DND-41 (cell line): ENCODE data around the gene RBMS3.
"Not testable (repeated sequence)": the region's sequence is repeated elsewhere in the genome, so short reads cannot be mapped to it uniquely, and the experiment has no call there.

Experiments
- ATAC-seq: fragments of 200-7000 bp; cut with Tn5 transposase; 3 replicates; pipeline ENCODE4 v1.9.1; 2021; ENCODE audit warnings: low read depth; ENCODE audit not compliant: insufficient read depth
- DNase-seq: peaks from one replicate; pipeline ENCODE4 v3.0.0-alpha.2; 2020
- H2AFZ ChIP-seq: 2 replicates; pipeline ENCODE4 v1.6.0; 2012; ENCODE audit warnings: low read depth, low read length
- H3K27ac ChIP-seq: 2 replicates; pipeline ENCODE4 v1.5.1; 2012; ENCODE audit warnings: low read length, inconsistent platforms
- H3K27me3 ChIP-seq: fragments of 200-600 bp; sonication (generic); 2 replicates; pipeline ENCODE4 v1.6.0; 2012; ENCODE audit warnings: low read length, mild to moderate bottlenecking, inconsistent platforms; ENCODE audit not compliant: insufficient read depth, poor library complexity
- H3K36me3 ChIP-seq: 2 replicates; pipeline ENCODE4 v1.5.1; 2012; ENCODE audit warnings: low read length, inconsistent platforms; ENCODE audit not compliant: insufficient read depth
- H3K4me1 ChIP-seq: 2 replicates; pipeline ENCODE4 v1.5.1; 2012; ENCODE audit warnings: mild to moderate bottlenecking, low read length; ENCODE audit not compliant: insufficient read depth
- H3K4me2 ChIP-seq: 2 replicates; pipeline ENCODE4 v1.6.0; 2012; ENCODE audit warnings: mild to moderate bottlenecking, moderate library complexity, low read length, inconsistent platforms; ENCODE audit not compliant: insufficient read depth
- H3K4me3 ChIP-seq, 2 experiments: fragments of 200-600 bp in 1 of 2; shearing (Covaris generic) in 1 of 2; 2 replicates each; pipeline ENCODE4 v1.5.1; 2012 to 2016; ENCODE audit warnings: inconsistent platforms in 2 of 2, low read length in 2 of 2, mild to moderate bottlenecking in 2 of 2, low read depth in 1 of 2, moderate library complexity in 1 of 2
- H3K79me2 ChIP-seq: 2 replicates; pipeline ENCODE4 v1.6.0; 2012; ENCODE audit warnings: low read length, inconsistent platforms; ENCODE audit not compliant: insufficient read depth
- H3K9ac ChIP-seq: 2 replicates; pipeline ENCODE4 v1.6.0; 2012; ENCODE audit warnings: low read depth, mild to moderate bottlenecking, inconsistent platforms, low read length, moderate library complexity
- H3K9me3 ChIP-seq: 2 replicates; pipeline ENCODE4 v1.5.1; 2012; ENCODE audit warnings: low read length, moderate library complexity, mild to moderate bottlenecking, inconsistent platforms; ENCODE audit not compliant: insufficient read depth, severe bottlenecking
- H4K20me1 ChIP-seq: 2 replicates; pipeline ENCODE4 v1.6.0; 2012; ENCODE audit warnings: low read length; ENCODE audit not compliant: insufficient read depth
- EZH2 ChIP-seq: IDR thresholded peaks from 3 replicates; pipeline ENCODE4 v1.6.1; 2012; ENCODE audit warnings: borderline replicate concordance, low read depth, mild to moderate bottlenecking, moderate library complexity, low read length, inconsistent platforms; ENCODE audit not compliant: severe bottlenecking
- TF ChIP-seq, protein P1 (sequence below): IDR thresholded peaks from 2 replicates; pipeline ENCODE4 v1.5.1; 2012; ENCODE audit warnings: borderline replicate concordance, low read length, moderate library complexity, mild to moderate bottlenecking; ENCODE audit not compliant: poor library complexity, severe bottlenecking; ENCODE audit errors: extremely low read depth

RBMS3 gene

DNA sequence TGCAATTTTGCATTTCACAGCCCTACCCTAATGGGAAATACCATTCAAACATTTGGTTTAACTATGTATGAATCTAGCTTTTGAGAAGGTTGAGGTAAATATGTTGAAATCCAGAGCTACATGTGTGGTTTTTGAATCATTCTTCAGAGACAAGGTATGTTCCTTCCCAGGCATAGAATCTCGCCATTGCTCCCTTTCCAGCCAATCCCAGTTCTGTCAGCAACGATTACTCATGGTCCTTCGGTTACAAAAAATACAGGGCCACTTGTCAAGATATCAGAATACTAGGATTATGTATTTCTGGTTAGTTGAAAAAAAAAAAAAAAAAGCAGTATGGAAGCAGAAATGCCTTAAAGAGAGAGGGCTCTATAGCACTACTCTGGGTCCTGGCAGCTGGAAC lies 182.4 kb downstream of the RBMS3 start:
- no peaks in the 10 kb centered on the region for H3K4me1 ChIP-seq

DNA sequence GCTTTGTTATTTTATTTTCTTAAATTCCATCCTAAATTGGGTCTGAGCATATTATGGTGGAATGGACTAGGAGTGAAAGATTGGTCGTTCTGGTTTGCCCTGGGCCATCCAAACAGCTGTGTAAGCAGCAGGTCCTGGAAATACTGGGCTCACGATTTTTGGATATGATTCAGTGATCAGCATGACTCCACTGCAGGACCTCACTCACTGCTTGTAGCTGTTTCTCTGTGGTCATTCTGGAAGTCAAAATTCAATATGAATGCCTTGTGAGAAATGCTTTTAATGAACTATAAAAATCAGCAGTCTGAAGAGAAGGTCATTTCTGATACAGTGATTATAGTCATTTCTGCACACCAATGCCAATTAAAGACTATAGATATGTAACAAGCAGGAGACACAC lies 185.0 kb downstream of the RBMS3 start:
- H3K4me1 ChIP-seq: no peaks in the 10 kb centered on the region
- TF ChIP-seq, protein P1, sequence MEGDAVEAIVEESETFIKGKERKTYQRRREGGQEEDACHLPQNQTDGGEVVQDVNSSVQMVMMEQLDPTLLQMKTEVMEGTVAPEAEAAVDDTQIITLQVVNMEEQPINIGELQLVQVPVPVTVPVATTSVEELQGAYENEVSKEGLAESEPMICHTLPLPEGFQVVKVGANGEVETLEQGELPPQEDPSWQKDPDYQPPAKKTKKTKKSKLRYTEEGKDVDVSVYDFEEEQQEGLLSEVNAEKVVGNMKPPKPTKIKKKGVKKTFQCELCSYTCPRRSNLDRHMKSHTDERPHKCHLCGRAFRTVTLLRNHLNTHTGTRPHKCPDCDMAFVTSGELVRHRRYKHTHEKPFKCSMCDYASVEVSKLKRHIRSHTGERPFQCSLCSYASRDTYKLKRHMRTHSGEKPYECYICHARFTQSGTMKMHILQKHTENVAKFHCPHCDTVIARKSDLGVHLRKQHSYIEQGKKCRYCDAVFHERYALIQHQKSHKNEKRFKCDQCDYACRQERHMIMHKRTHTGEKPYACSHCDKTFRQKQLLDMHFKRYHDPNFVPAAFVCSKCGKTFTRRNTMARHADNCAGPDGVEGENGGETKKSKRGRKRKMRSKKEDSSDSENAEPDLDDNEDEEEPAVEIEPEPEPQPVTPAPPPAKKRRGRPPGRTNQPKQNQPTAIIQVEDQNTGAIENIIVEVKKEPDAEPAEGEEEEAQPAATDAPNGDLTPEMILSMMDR: no peak
- TF ChIP-seq EZH2: no peak
- ATAC-seq: no peak
- no peak overlapping the region for H3K4me2 ChIP-seq
- no peaks in the 10 kb centered on the region for H3K27me3 ChIP-seq
- no peak overlapping the region for H2AFZ ChIP-seq
- no peaks in the 10 kb centered on the region for H3K79me2 ChIP-seq
- DNase-seq: no peak
- no peak overlapping the region for H3K27ac ChIP-seq
- no peaks in the 10 kb centered on the region for H3K9me3 ChIP-seq
- no peak overlapping the region for H3K4me3 ChIP-seq
- H3K9ac ChIP-seq: no peak overlapping the region
- H4K20me1 ChIP-seq: no peaks in the 10 kb centered on the region
- no peaks in the 10 kb centered on the region for H3K36me3 ChIP-seq

More for the DNA sequence above, 182.4 kb downstream of the RBMS3 start:
- H3K27ac ChIP-seq: no peak overlapping the region
- no peak overlapping the region for H3K4me2 ChIP-seq
- no peaks in the 10 kb centered on the region for H3K9me3 ChIP-seq
- no peaks in the 10 kb centered on the region for H3K36me3 ChIP-seq
- no peak for ATAC-seq
- H3K9ac ChIP-seq: no peak overlapping the region
- H3K27me3 ChIP-seq: no peaks in the 10 kb centered on the region
- H3K79me2 ChIP-seq: no peaks in the 10 kb centered on the region
- no peak overlapping the region for H2AFZ ChIP-seq
- DNase-seq: no peak
- TF ChIP-seq EZH2: no peak
- TF ChIP-seq, protein P1: no peak
- no peak overlapping the region for H3K4me3 ChIP-seq
- no peaks in the 10 kb centered on the region for H4K20me1 ChIP-seq

DNA sequence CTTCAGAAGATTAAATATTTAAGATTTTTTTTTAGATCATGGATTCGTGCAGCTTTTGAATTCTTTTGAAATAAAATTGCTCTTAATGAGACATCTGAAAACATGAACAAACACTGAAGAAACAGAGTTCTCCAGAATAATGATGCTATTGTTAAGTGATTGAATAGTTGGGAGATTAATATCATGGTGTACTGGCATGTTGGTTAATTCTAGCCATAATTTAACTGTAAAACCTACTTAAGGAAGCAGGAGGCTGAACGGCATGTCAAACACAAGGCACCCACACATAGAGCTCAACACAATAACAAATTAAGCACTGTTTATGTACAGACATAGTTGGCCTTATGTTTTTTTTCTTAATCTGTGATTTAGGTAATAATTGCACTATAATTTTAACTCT lies 185.6 kb downstream of the RBMS3 start:
- Histone ChIP-seq H3K4me1 (no peaks in the 10 kb centered on the region), H3K9ac (no peak overlapping the region), H3K79me2 (no peaks in the 10 kb centered on the region), H3K4me3 (no peak overlapping the region), H3K36me3 (no peaks in the 10 kb centered on the region), H3K4me2 (no peak overlapping the region), H3K27ac (no peak overlapping the region), H4K20me1 (no peaks in the 10 kb centered on the region), H3K27me3 (no peaks in the 10 kb centered on the region), H3K9me3 (no peaks in the 10 kb centered on the region), H2AFZ (no peak overlapping the region)
- no peak for TF ChIP-seq EZH2
- TF ChIP-seq, protein P1: no peak
- DNase-seq: no peak
- no peak for ATAC-seq

DNA sequence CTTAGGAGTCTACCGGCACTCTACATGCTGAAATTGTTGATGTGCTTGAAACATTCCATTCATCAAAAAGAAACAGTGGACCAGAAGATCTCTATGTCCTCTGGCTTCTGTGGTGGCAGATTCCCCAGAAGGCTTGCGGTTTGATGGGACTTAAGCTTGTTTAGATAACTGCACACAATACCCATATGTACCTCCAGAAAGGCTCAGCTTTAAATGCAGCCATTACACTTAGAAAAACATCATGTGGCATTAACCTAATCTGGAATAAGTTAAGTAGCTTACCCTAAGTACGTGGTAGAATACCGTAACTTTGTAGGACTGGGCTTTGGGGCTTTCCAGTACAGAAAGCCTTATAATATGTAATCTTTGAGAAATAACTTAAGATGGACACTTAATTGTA lies 187.3 kb downstream of the RBMS3 start:
- DNase-seq (no peak), ATAC-seq (no peak)
- no peaks in the 10 kb centered on the region for H3K36me3 ChIP-seq
- H3K4me3 ChIP-seq: no peak overlapping the region
- no peak overlapping the region for H2AFZ ChIP-seq
- TF ChIP-seq, protein P1: no peak
- TF ChIP-seq EZH2: no peak
- no peaks in the 10 kb centered on the region for H3K79me2 ChIP-seq
- no peaks in the 10 kb centered on the region for H3K4me1 ChIP-seq
- H3K27me3 ChIP-seq: no peaks in the 10 kb centered on the region
- no peaks in the 10 kb centered on the region for H3K9me3 ChIP-seq
- H3K4me2 ChIP-seq: no peak overlapping the region
- no peak overlapping the region for H3K9ac ChIP-seq
- H4K20me1 ChIP-seq: no peaks in the 10 kb centered on the region
- no peak overlapping the region for H3K27ac ChIP-seq

DNA sequence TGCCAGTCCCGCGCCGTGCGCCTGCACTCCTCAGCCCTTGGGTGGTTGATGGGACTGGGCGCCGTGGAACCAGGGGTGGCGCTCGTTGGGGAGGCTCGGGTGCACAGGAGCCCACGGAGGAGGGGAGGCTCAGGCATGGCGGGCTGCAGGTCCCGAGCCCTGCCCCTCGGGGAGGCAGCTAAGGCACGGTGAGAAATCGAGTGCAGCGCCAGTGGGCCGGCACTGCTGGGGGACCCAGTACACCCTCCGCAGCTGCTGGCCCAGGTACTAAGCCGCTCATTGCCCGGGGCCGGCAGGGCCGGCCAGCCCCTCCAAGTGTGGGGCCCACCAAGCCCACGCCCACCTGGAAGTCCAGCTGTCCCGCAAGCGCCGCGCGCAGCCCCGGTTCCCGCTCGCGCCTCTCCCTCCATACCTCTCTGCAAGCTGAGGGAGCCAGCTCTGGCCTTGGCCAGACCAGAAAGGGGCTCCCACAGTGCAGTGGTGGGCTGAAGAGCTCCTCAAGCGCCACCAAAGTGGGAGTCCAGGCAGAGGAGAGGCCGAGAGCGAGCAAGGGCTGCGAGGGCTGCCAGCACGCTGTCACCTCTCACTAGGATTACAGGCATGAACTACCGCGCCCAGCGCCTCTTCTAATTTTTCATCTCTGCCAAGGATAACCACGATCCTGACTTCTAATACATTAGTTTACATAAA lies 192.8 kb downstream of the RBMS3 start:
- not testable (repeated sequence) for H3K27me3 ChIP-seq

More for the DNA sequence above, 192.8 kb downstream of the RBMS3 start:
- H3K4me2 ChIP-seq, H3K79me2 ChIP-seq, H3K4me1 ChIP-seq, H3K4me3 ChIP-seq, H3K36me3 ChIP-seq, ATAC-seq, H2AFZ ChIP-seq, H3K9me3 ChIP-seq, DNase-seq, H3K27ac ChIP-seq, H4K20me1 ChIP-seq, H3K9ac ChIP-seq: not testable (repeated sequence)
